Activated CD4-positive, alpha-beta memory T cell treated with anti-CD3 and anti-CD28 coated beads, Interleukin-2, amount 10 ng/mL, durations not matched to agents 7 days and 5 days (primary cell): ENCODE measurements around the gene FBXL16. TPM values are rescaled to one million over a fixed set of nuclear protein-coding genes. Genes with fewer than 3 reads are reported as not detected.

Source experiments
- CTCF ChIA-PET: fragments of 350-600 bp; sonication (Branson Sonifier 250); formaldehyde crosslinking; loops from one replicate; lab custom pipeline; 2021; ENCODE audit warnings: antibody characterized with exemption, inconsistent platforms; lab: Charles Lee
- POLR2A ChIA-PET: fragments of 350-600 bp; sonication (Branson Sonifier 250); formaldehyde crosslinking; loops from one replicate; lab custom pipeline; 2021; ENCODE audit warnings: antibody characterized with exemption; lab: Charles Lee
- DNase-seq: peaks from one replicate; pipeline ENCODE4 v3.0.0-alpha.2; 2020
- H3K27ac Mint-ChIP-seq: one replicate; pipeline ENCODE4 v1.8.0; 2021; ENCODE audit warnings: mild to moderate bottlenecking, mixed read lengths
- H3K27me3 Mint-ChIP-seq: one replicate; pipeline ENCODE4 v1.8.0; 2021; ENCODE audit warnings: mixed read lengths
- H3K36me3 Mint-ChIP-seq: one replicate; pipeline ENCODE4 v1.8.0; 2021; ENCODE audit warnings: low read depth, mixed read lengths
- H3K4me1 Mint-ChIP-seq: one replicate; pipeline ENCODE4 v1.8.0; 2021; ENCODE audit warnings: mixed read lengths
- H3K4me3 Mint-ChIP-seq: one replicate; pipeline ENCODE4 v1.8.0; 2021; ENCODE audit warnings: mild to moderate bottlenecking, mixed read lengths
- H3K9me3 Mint-ChIP-seq: one replicate; pipeline ENCODE4 v1.8.0; 2021; ENCODE audit warnings: mixed read lengths
- total RNA-seq, 2 experiments: library from RNA; stranded (reverse); gene quantifications; one replicate each; pipeline ENCODE4 v1.2.3, GENCODE V29; 2021

FBXL16 gene
- total RNA-seq, 2 experiments from 2014 or later, result 30.9 to 34.6 TPM

DNA sequence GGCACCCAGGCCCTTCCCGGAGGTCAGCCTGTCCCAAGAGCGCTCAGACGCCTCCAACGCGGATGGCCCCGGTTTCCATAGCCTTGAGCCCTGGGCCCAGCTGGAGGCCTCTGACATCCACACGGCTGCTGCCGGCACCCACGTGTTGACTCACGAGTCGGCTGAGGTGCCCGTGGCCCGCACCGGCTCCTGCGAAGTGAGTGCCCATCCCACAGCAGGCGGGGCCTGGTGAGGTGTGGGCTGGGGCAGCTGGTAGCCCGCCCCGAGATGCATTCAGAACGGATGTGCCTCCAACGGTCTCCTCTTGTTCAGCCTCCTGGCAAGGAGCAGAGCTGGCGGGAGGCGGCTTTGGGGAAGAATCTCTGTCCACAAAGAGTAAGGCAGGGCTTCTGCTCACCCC lies 53.8 kb downstream of the FBXL16 start:
- POLR2A ChIA-PET, result interaction anchor here (1.5 kb wide), 1 partner anchor 10 kb away, joined by 4 read pairs; the partner anchor contains the start of gene MCRIP2
- H3K27ac Mint-ChIP-seq, result no peak overlapping the region
- CTCF ChIA-PET, result interaction anchor here (0.7 kb wide), 1 partner anchor 14 kb away, joined by 3 read pairs; no protein-coding TSS in a partner anchor
- H3K4me1 Mint-ChIP-seq, result peaks cover 19% of the 10 kb centered on the region
- no peak overlapping the region for H3K4me3 Mint-ChIP-seq
- H3K27me3 Mint-ChIP-seq, result no peaks in the 10 kb centered on the region
- DNase-seq, result no peak
- no peaks in the 10 kb centered on the region for H3K9me3 Mint-ChIP-seq
- no peaks in the 10 kb centered on the region for H3K36me3 Mint-ChIP-seq

- Mint-ChIP-seq H3K27ac (peak overlapping the region; percentile 16), H3K9me3 (no peaks in the 10 kb centered on the region), H3K27me3 (no peaks in the 10 kb centered on the region), H3K4me1 (peaks cover 23% of the 10 kb centered on the region), H3K36me3 (no peaks in the 10 kb centered on the region), H3K4me3 (peak overlapping the region; percentile 75)
- peak; percentile 26 for DNase-seq
- ChIA-PET POLR2A (interaction anchor here (0.8 to 3.0 kb wide), 12 partner anchors 11 to 298 kb away, joined by 3 to 18 read pairs (median 4); partner anchors contain the start of genes CAPN15, JMJD8, METTL26 and RHBDL1), CTCF (interaction anchor here (0.8 to 1.0 kb wide), 3 partner anchors 11 to 18 kb away, joined by 3 read pairs; partner anchors contain the start of genes METTL26 and RHOT2)
Observed at GRCh38 chr16:649631-650030, 56.0 kb downstream of the FBXL16 start.

DNA sequence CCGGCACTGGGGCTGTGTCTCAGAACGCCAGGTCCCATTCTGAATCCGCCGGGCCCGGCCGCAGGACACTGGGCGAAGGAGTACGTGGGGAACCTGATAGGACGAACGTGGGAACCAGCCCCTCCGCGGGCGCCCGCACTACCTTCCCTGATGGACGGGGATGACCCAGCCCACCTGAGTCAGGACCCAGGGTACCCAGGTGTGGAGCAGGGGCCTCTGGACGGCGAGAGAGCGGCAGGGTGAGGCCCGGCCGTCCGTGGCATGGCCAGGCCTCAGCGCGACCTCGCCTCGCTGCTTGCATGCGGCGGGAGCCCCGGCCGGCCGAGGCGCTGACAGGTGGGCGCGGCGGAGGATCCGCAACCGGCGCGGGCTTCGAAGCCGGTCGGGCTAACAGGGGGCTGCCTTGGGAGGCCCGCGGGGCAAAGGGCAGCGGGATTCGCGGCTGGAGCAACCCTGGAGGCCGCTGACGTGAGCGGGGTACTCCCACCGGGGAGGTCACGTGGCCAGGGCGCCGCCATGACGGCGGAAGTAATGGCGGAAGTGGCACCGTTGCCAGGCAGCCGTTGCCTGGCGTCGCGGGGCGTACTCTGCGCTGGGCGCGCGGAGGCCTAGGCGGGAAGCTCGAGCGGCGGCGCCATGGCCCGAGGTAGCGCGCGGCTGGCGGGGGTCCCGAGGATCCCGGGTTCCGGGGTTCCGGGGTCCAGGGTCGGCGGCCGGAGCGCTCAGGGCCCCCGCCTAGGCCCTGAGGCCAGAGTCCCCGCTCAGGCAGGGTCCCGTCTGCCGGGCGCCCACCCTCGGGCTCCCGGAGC lies 56.6 kb downstream of the FBXL16 start, which contains the start of gene WDR90:
TSS of gene WDR90 (plus strand) at position 585 of the 809 bp plus-strand sequence. CDS start at position 637, 52 bp downstream.
- POLR2A ChIA-PET, result interaction anchor here (0.8 to 3.0 kb wide), 12 partner anchors 11 to 298 kb away, joined by 3 to 18 read pairs (median 4); partner anchors contain the start of genes CAPN15, METTL26, RHBDL1 and RHOT2
- no peaks in the 10 kb centered on the region for H3K36me3 Mint-ChIP-seq
- peak within 1 kb of the TSS; percentile 75 for H3K4me3 Mint-ChIP-seq
- H3K27me3 Mint-ChIP-seq, result no peaks in the 10 kb centered on the region
- H3K9me3 Mint-ChIP-seq, result no peaks in the 10 kb centered on the region
- peak within 1 kb of the TSS; percentile 64 for H3K27ac Mint-ChIP-seq
- peak; percentile 95 for DNase-seq
- CTCF ChIA-PET, result interaction anchor here (0.8 to 1.4 kb wide), 8 partner anchors 8 to 60 kb away, joined by 3 to 9 read pairs (median 3); partner anchors contain the start of genes METTL26, RHOT2 and STUB1
- H3K4me1 Mint-ChIP-seq, result peaks cover 28% of the 10 kb centered on the region

- Mint-ChIP-seq H3K36me3 (no peaks in the 10 kb centered on the region), H3K4me1 (peaks cover 29% of the 10 kb centered on the region), H3K27me3 (no peaks in the 10 kb centered on the region), H3K27ac (peak overlapping the region; percentile 64), H3K9me3 (no peaks in the 10 kb centered on the region), H3K4me3 (peak overlapping the region; percentile 74)
- DNase-seq, result peak; percentile 57
- ChIA-PET CTCF (interaction anchor here (0.8 to 1.4 kb wide), 7 partner anchors 9 to 59 kb away, joined by 3 to 9 read pairs (median 3); partner anchors contain the start of genes METTL26, RHBDL1, RHOT2 and STUB1), POLR2A (interaction anchor here (0.7 to 3.0 kb wide), 6 partner anchors 10 to 31 kb away, joined by 3 to 18 read pairs (median 6); partner anchors contain the start of genes METTL26, RHBDL1 and RHOT2)
Observed at GRCh38 chr16:648071-648780, 57.4 kb downstream of the FBXL16 start.

DNA sequence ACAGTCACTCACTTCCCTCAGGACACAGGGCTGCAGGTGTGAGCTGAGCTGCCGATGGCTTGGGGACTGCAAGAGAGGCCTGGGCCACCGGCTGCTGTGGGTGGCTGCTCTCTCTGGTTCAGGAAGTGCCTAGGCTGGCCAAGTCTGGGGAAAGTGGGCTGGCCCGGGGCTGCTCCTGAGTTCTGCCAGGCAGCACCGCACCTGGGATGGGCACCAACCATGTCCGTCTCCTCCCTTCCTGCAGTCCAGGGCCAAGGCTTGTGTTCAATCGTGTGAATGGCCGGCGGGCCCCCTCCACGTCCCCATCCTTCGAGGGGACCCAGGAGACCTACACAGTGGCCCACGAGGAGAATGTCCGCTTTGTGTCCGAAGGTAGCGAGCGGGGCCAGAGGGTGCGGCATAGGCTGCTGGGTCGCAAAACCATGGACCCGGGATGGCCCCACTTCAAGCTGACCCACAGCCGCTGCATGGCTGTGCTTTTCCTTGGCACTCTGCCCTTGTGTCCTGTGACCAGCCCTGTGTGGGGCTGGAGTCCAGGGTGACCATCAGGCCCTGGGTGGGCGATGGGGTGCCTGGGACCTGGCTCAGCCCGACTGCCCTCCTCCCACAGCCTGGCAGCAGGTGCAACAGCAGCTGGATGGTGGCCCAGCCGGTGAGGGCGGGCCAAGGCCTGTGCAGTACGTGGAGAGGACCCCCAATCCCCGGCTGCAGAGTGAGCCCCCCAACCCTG lies 58.3 kb downstream of the FBXL16 start:
- DNase-seq, result no peak
- Mint-ChIP-seq H3K27ac (no peak overlapping the region), H3K4me1 (peaks cover 33% of the 10 kb centered on the region), H3K9me3 (no peaks in the 10 kb centered on the region), H3K36me3 (no peaks in the 10 kb centered on the region), H3K27me3 (no peaks in the 10 kb centered on the region), H3K4me3 (no peak overlapping the region)
- CTCF ChIA-PET, result interaction anchor here (0.8 to 1.4 kb wide), 5 partner anchors 9 to 59 kb away, joined by 3 to 9 read pairs (median 4); partner anchors contain the start of genes METTL26, RHBDL1 and STUB1
- POLR2A ChIA-PET, result interaction anchor here (0.7 to 3.0 kb wide), 4 partner anchors 9 to 32 kb away, joined by 3 to 18 read pairs (median 6); partner anchors contain the start of genes METTL26 and RHOT2

DNA sequence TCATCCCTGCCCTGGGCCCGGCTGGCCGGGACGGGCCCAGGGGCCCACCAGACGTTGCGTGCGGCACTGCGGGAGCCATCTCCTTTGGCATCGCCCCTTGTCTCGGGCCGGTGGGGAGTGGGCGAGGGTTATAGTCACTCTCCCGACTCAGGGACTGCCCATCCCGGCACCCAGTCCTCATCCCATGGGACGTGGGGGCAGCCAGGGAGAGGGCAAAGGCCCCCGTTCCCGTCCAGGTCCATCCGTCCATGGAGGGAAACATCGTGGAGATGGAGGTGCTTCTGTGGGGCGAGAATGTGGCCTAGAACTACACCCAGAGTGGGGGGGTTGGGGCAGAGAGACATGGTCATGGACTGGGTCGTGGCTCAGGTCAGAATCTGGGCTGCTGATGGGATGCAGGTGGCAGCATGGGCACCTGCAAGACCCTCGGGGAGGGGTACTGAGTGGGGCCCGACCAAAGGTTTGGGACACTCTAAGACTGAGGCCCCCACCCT lies 58.9 kb downstream of the FBXL16 start:
- H3K4me1 Mint-ChIP-seq, result peaks cover 33% of the 10 kb centered on the region
- no peaks in the 10 kb centered on the region for H3K9me3 Mint-ChIP-seq
- no peak for DNase-seq
- no peak overlapping the region for H3K27ac Mint-ChIP-seq
- no peak overlapping the region for H3K4me3 Mint-ChIP-seq
- no peaks in the 10 kb centered on the region for H3K27me3 Mint-ChIP-seq
- CTCF ChIA-PET, result no interaction called here
- POLR2A ChIA-PET, result no interaction called here
- H3K36me3 Mint-ChIP-seq, result no peaks in the 10 kb centered on the region

GRCh38 chr16:645852-646678 lies 59.5 kb downstream of the FBXL16 start:
- Mint-ChIP-seq H3K27ac (no peak overlapping the region), H3K27me3 (no peaks in the 10 kb centered on the region), H3K9me3 (no peaks in the 10 kb centered on the region), H3K4me1 (peaks cover 33% of the 10 kb centered on the region), H3K4me3 (no peak overlapping the region), H3K36me3 (no peaks in the 10 kb centered on the region)
- DNase-seq, result no peak
- ChIA-PET CTCF (no interaction called here), POLR2A (no interaction called here)

DNA sequence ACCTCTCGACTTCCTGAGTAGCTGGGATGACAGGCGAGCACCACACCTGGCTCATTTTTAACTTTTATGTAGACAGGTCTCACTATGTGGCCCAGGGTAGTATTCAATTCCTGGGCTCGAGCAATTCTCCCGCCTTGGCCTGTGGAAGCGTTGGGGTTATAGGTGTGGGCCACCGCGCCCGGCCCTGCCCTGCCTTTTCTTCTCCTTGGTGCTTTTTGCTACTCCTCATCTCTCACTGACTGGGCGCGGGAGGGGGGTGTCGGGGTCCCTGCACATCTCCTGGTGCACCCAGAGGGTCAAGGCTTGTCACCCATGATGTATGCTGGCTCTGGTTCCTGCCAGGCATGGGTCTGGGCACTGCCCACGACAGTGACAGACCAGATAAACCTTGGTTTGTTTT lies 61.0 kb downstream of the FBXL16 start:
- ChIA-PET POLR2A (no interaction called here), CTCF (no interaction called here)
- H3K4me1 Mint-ChIP-seq, result peaks cover 26% of the 10 kb centered on the region
- H3K9me3 Mint-ChIP-seq, result no peaks in the 10 kb centered on the region
- no peaks in the 10 kb centered on the region for H3K36me3 Mint-ChIP-seq
- no peak for DNase-seq
- H3K27ac Mint-ChIP-seq, result no peak overlapping the region
- H3K4me3 Mint-ChIP-seq, result no peak overlapping the region
- no peaks in the 10 kb centered on the region for H3K27me3 Mint-ChIP-seq

- CTCF ChIA-PET, result no interaction called here
- Mint-ChIP-seq H3K27me3 (no peaks in the 10 kb centered on the region), H3K27ac (no peak overlapping the region), H3K9me3 (no peaks in the 10 kb centered on the region), H3K4me1 (peaks cover 21% of the 10 kb centered on the region), H3K36me3 (no peaks in the 10 kb centered on the region), H3K4me3 (peak overlapping the region; percentile 67)
- DNase-seq, result no peak
- POLR2A ChIA-PET, result interaction anchor here (0.6 to 1.6 kb wide), 2 partner anchors 52 to 55 kb away, joined by 3 to 5 read pairs; no protein-coding TSS in a partner anchor
Observed at GRCh38 chr16:643050-643368, 62.6 kb downstream of the FBXL16 start.
